Upper lobe of right lung (tissue), 1 donor: ENCODE measurements around the gene PLCE1. TPM values are rescaled to one million over a fixed set of nuclear protein-coding genes. Genes with fewer than 3 reads are reported as not detected.

ENCODE experiments used
- ATAC-seq: fragments of 200-7000 bp; cut with Tn5 transposase; one replicate; pipeline ENCODE4 v1.9.1; 2020; ENCODE audit warnings: mild to moderate bottlenecking, moderate library complexity
- DNase-seq: peaks from one replicate; pipeline ENCODE4 v3.0.0-alpha.2; 2020
- H3K27ac ChIP-seq: fragments of 200-600 bp; one replicate; pipeline ENCODE4 v1.8.0; 2022
- H3K27me3 ChIP-seq: fragments of 200-600 bp; one replicate; pipeline ENCODE4 v1.8.0; 2022; ENCODE audit warnings: mild to moderate bottlenecking
- H3K36me3 ChIP-seq: fragments of 200-600 bp; one replicate; pipeline ENCODE4 v1.8.0; 2022
- H3K4me1 ChIP-seq: fragments of 200-600 bp; one replicate; pipeline ENCODE4 v1.8.0; 2022
- H3K4me3 ChIP-seq: fragments of 200-600 bp; one replicate; pipeline ENCODE4 v1.8.0; 2022; ENCODE audit warnings: mild to moderate bottlenecking
- H3K9me3 ChIP-seq: fragments of 200-600 bp; one replicate; pipeline ENCODE4 v1.8.0; 2022
- CTCF ChIP-seq: fragments of 200-600 bp; IDR thresholded peaks from one replicate; pipeline ENCODE4 v1.8.0; 2022; ENCODE audit warnings: antibody characterized with exemption
- intact Hi-C: fragments of 100-400 bp; cut with DNase I; formaldehyde crosslinking; loops from one replicate; pipeline ENCODE4 v1.11.0; 2022
- total RNA-seq: library from RNA; stranded (reverse); fragmentation: NEBNext Ultra II Directional; extraction: Animal tissue kit (Norgen Biotek cat#: 25700); gene quantifications from one replicate; pipeline ENCODE4 v1.2.1, GENCODE V29; 2021
- donor health status: DM: no; HTN: yes; CAD: no; lungs with severe emphysema.

PLCE1 gene
- total RNA-seq, 1 donor from 2014 or later = 14.3 TPM

- H3K27ac ChIP-seq = no peak overlapping the region
- H3K9me3 ChIP-seq = no peaks in the 10 kb centered on the region
- intact Hi-C loops = no loop called here
- H3K36me3 ChIP-seq = no peaks in the 10 kb centered on the region
- DNase-seq (no peak), ATAC-seq (no peak)
- H3K4me3 ChIP-seq = no peak overlapping the region
- H3K4me1 ChIP-seq = peaks cover 11% of the 10 kb centered on the region
- no peak for TF ChIP-seq CTCF
- no peaks in the 10 kb centered on the region for H3K27me3 ChIP-seq
Measured at GRCh38 chr10:94011296-94011695, 17.6 kb downstream of the PLCE1 start.

GRCh38 chr10:94012834-94013233, 19.1 kb downstream of the PLCE1 start:
- TF ChIP-seq CTCF = no peak
- peak; percentile 5 for ATAC-seq
- H3K4me3 ChIP-seq = no peak overlapping the region
- no peaks in the 10 kb centered on the region for H3K36me3 ChIP-seq
- intact Hi-C loops = no loop called here
- H3K27ac ChIP-seq = peak overlapping the region; percentile 11
- H3K27me3 ChIP-seq = no peaks in the 10 kb centered on the region
- H3K4me1 ChIP-seq = peaks cover 2% of the 10 kb centered on the region
- H3K9me3 ChIP-seq = no peaks in the 10 kb centered on the region
- no peak for DNase-seq

GRCh38 chr10:94013331-94013760, 19.6 kb downstream of the PLCE1 start:
- peak; percentile 76 for ATAC-seq
- Histone ChIP-seq H3K4me3 (no peak overlapping the region), H3K27me3 (no peaks in the 10 kb centered on the region), H3K9me3 (no peaks in the 10 kb centered on the region), H3K27ac (no peak overlapping the region), H3K36me3 (no peaks in the 10 kb centered on the region), H3K4me1 (no peaks in the 10 kb centered on the region)
- intact Hi-C loops = no loop called here
- TF ChIP-seq CTCF = no peak
- DNase-seq = no peak

- intact Hi-C loops = no loop called here
- ATAC-seq = no peak
Measured at GRCh38 chr10:94014304-94014703, 20.6 kb downstream of the PLCE1 start.

GRCh38 chr10:94016727-94017714, 23.3 kb downstream of the PLCE1 start:
- Histone ChIP-seq H3K27ac (no peak overlapping the region), H3K36me3 (no peaks in the 10 kb centered on the region), H3K9me3 (no peaks in the 10 kb centered on the region), H3K4me3 (no peak overlapping the region), H3K27me3 (no peaks in the 10 kb centered on the region), H3K4me1 (no peaks in the 10 kb centered on the region)
- intact Hi-C loops = no loop called here
- no peak for TF ChIP-seq CTCF
- DNase-seq (no peak), ATAC-seq (no peak)

More at GRCh38 chr10:94014304-94014703, 20.6 kb downstream of the PLCE1 start:
- Histone ChIP-seq H3K27me3 (no peaks in the 10 kb centered on the region), H3K4me3 (no peak overlapping the region), H3K4me1 (no peaks in the 10 kb centered on the region), H3K27ac (no peak overlapping the region), H3K9me3 (no peaks in the 10 kb centered on the region), H3K36me3 (no peaks in the 10 kb centered on the region)
- TF ChIP-seq CTCF = no peak
- DNase-seq = no peak
